Mesenchymal stem cell (in vitro differentiated cells and primary cell): ENCODE data around the gene CLHC1.

Source experiments
- DNase-seq: peaks from one replicate; pipeline ENCODE4 v3.0.0-alpha.2; 2013
- H2AFZ ChIP-seq: one replicate; pipeline ENCODE4 v1.6.1; 2013; ENCODE audit warnings: low read depth, mild to moderate bottlenecking, control low read depth, inconsistent platforms, low read length, moderate library complexity
- H2AK5ac ChIP-seq: 2 replicates; pipeline ENCODE4 v1.6.1; 2013; ENCODE audit warnings: low read length, moderate library complexity, mild to moderate bottlenecking, inconsistent platforms; ENCODE audit not compliant: severe bottlenecking
- H2BK120ac ChIP-seq: one replicate; pipeline ENCODE4 v1.6.1; 2013; ENCODE audit warnings: low read depth, mild to moderate bottlenecking, inconsistent platforms, low read length, moderate library complexity
- H2BK12ac ChIP-seq, 2 experiments: one replicate each; pipeline ENCODE4 v1.6.1; 2013; ENCODE audit warnings: inconsistent platforms in 2 of 2, low read length in 2 of 2, mild to moderate bottlenecking in 2 of 2, moderate library complexity in 2 of 2, control low read depth in 1 of 2
- H2BK15ac ChIP-seq: one replicate; pipeline ENCODE4 v1.6.1; 2013; ENCODE audit warnings: mild to moderate bottlenecking, low read depth, inconsistent platforms; ENCODE audit not compliant: poor library complexity, severe bottlenecking
- H2BK5ac ChIP-seq: 2 replicates; pipeline ENCODE4 v1.6.1; 2013; ENCODE audit warnings: low read depth, mild to moderate bottlenecking, low read length, control low read depth, inconsistent platforms; ENCODE audit not compliant: poor library complexity, severe bottlenecking
- H3K14ac ChIP-seq, 2 experiments: one replicate each; pipeline ENCODE4 v1.6.1; 2013; ENCODE audit warnings: inconsistent platforms in 2 of 2, low read length in 2 of 2, control low read depth in 1 of 2, mild to moderate bottlenecking in 1 of 2, moderate library complexity in 1 of 2
- H3K18ac ChIP-seq, 2 experiments: one replicate each; pipeline ENCODE4 v1.6.1; 2013; ENCODE audit warnings: inconsistent platforms in 2 of 2, low read length in 2 of 2, control low read depth in 1 of 2, low read depth in 1 of 2, mild to moderate bottlenecking in 1 of 2
- H3K23ac ChIP-seq, 2 experiments: one replicate each; pipeline ENCODE4 v1.6.1; 2013; ENCODE audit warnings: inconsistent platforms in 2 of 2, low read length in 2 of 2, mild to moderate bottlenecking in 2 of 2, moderate library complexity in 2 of 2, control low read depth in 1 of 2
- H3K27ac ChIP-seq: 2 replicates; pipeline ENCODE4 v1.5.1; 2013; ENCODE audit warnings: mild to moderate bottlenecking, moderate library complexity, low read length, control low read depth, inconsistent platforms; ENCODE audit not compliant: poor library complexity, severe bottlenecking
- H3K27me3 ChIP-seq, 2 experiments: 2 replicates each; pipeline versions ENCODE4 v1.6.1 to v1.7.0; 2013; ENCODE audit warnings: low read length in 2 of 2, mild to moderate bottlenecking in 2 of 2, moderate library complexity in 2 of 2, control low read depth in 1 of 2, inconsistent platforms in 1 of 2; ENCODE audit not compliant: control insufficient read depth in 1 of 2, insufficient read depth in 1 of 2
- H3K36me3 ChIP-seq, 2 experiments: 2 replicates each; pipeline versions ENCODE4 v1.6.1 to v1.7.0; 2013; ENCODE audit warnings: low read length in 2 of 2, control low read depth in 1 of 2, inconsistent platforms in 1 of 2, low read depth in 1 of 2, mild to moderate bottlenecking in 1 of 2; ENCODE audit not compliant: insufficient read depth in 2 of 2, control insufficient read depth in 1 of 2
- H3K4ac ChIP-seq, 2 experiments: one replicate each; pipeline ENCODE4 v1.6.1; 2013; ENCODE audit warnings: inconsistent platforms in 2 of 2, low read length in 2 of 2, mild to moderate bottlenecking in 2 of 2, moderate library complexity in 2 of 2, control low read depth in 1 of 2, low read depth in 1 of 2
- H3K4me1 ChIP-seq: 2 replicates; pipeline ENCODE4 v1.6.1; 2013; ENCODE audit warnings: low read depth, low read length, control low read depth; ENCODE audit not compliant: control insufficient read depth, insufficient read depth
- H3K4me2 ChIP-seq: 2 replicates; pipeline ENCODE4 v1.6.1; 2013; ENCODE audit warnings: low read length, mild to moderate bottlenecking, inconsistent platforms; ENCODE audit not compliant: poor library complexity, severe bottlenecking
- H3K4me3 ChIP-seq, 2 experiments: 2 replicates each; pipeline versions ENCODE4 v1.5.1 to v1.7.0; 2013; ENCODE audit warnings: low read length in 2 of 2, mild to moderate bottlenecking in 2 of 2, control low read depth in 1 of 2, low read depth in 1 of 2; ENCODE audit not compliant: insufficient read depth in 1 of 2
- H3K79me1 ChIP-seq: replicated peaks from 2 replicates; pipeline ENCODE4 v1.6.1; 2013; ENCODE audit warnings: mild to moderate bottlenecking, control low read depth, low read length, inconsistent platforms; ENCODE audit not compliant: poor library complexity, severe bottlenecking
- H3K9ac ChIP-seq: 2 replicates; pipeline ENCODE4 v1.7.0; 2013; ENCODE audit warnings: mild to moderate bottlenecking, low read length, moderate library complexity
- H3K9me3 ChIP-seq: 2 replicates; pipeline ENCODE4 v1.7.0; 2013; ENCODE audit warnings: mild to moderate bottlenecking, low read length; ENCODE audit not compliant: control insufficient read depth
- H4K8ac ChIP-seq: one replicate; pipeline ENCODE4 v1.6.1; 2013; ENCODE audit warnings: inconsistent platforms, mild to moderate bottlenecking, low read length, moderate library complexity
- H4K91ac ChIP-seq: one replicate; pipeline ENCODE4 v1.6.1; 2013; ENCODE audit warnings: mild to moderate bottlenecking, low read length, inconsistent platforms
- WGBS: methylation state at CpG from one replicate; pipeline ENCODE4 v1.1.7; 2013; ENCODE audit warnings: mixed read lengths; 5-methylcytosine and 5-hydroxymethylcytosine counted together

CLHC1 gene

GRCh38 chr2:55155764-55156281 is 76.3 kb downstream of the CLHC1 start:
- Histone ChIP-seq H3K36me3 (no peaks in the 10 kb centered on the region), H2BK120ac (no peak overlapping the region), H3K18ac (no peak overlapping the region), H3K27ac (peak overlapping the region; percentile 75), H3K4me3 (peak overlapping the region in 1 of 2 experiments; percentile 35), H3K9me3 (no peaks in the 10 kb centered on the region), H4K8ac (no peak overlapping the region), H3K27me3 (no peaks in the 10 kb centered on the region), H2BK12ac (no peak overlapping the region), H4K91ac (no peak overlapping the region), H2AFZ (no peak overlapping the region), H3K4ac (no peak overlapping the region), H3K9ac (peak overlapping the region; percentile 35), H2BK15ac (no peak overlapping the region), H3K14ac (no peak overlapping the region), H2BK5ac (no peak overlapping the region), H3K79me1 (peaks cover 5% of the 10 kb centered on the region), H3K4me2 (no peak overlapping the region), H3K23ac (no peak overlapping the region), H2AK5ac (no peak overlapping the region), H3K4me1 (peaks cover 10% of the 10 kb centered on the region)
- 14% methylated on average over 1 of the region's 1 CpG for WGBS
- peak; percentile 68 for DNase-seq

GRCh38 chr2:55155206-55155605 is 76.9 kb downstream of the CLHC1 start:
- Histone ChIP-seq H3K14ac (no peak overlapping the region), H2AFZ (no peak overlapping the region), H3K23ac (no peak overlapping the region), H3K27me3 (no peaks in the 10 kb centered on the region), H3K4me1 (peaks cover 10% of the 10 kb centered on the region), H3K18ac (peak overlapping the region; percentile 47 to 62), H3K9ac (peak overlapping the region; percentile 18), H3K79me1 (peaks cover 5% of the 10 kb centered on the region), H3K36me3 (no peaks in the 10 kb centered on the region), H2BK5ac (no peak overlapping the region), H2BK15ac (peak overlapping the region; percentile 12), H3K27ac (peak overlapping the region; percentile 36), H3K9me3 (no peaks in the 10 kb centered on the region), H3K4ac (peak overlapping the region in 1 of 2 experiments; percentile 82), H4K91ac (peak overlapping the region; percentile 31), H2BK12ac (peak overlapping the region; percentile 42 to 96), H2BK120ac (peak overlapping the region; percentile 40), H3K4me3 (peak overlapping the region in 1 of 2 experiments; percentile 35), H3K4me2 (no peak overlapping the region), H2AK5ac (peak overlapping the region; percentile 5), H4K8ac (no peak overlapping the region)
- WGBS: 91% methylated on average over 4 of the region's 4 CpGs
- DNase-seq: no peak

- Histone ChIP-seq H4K8ac (peak overlapping the region; percentile 28), H3K9ac (no peak overlapping the region), H3K79me1 (peaks cover 5% of the 10 kb centered on the region)
These were observed 77.5 kb downstream of the CLHC1 start for GRCh38 chr2:55154525-55155030.

DNA sequence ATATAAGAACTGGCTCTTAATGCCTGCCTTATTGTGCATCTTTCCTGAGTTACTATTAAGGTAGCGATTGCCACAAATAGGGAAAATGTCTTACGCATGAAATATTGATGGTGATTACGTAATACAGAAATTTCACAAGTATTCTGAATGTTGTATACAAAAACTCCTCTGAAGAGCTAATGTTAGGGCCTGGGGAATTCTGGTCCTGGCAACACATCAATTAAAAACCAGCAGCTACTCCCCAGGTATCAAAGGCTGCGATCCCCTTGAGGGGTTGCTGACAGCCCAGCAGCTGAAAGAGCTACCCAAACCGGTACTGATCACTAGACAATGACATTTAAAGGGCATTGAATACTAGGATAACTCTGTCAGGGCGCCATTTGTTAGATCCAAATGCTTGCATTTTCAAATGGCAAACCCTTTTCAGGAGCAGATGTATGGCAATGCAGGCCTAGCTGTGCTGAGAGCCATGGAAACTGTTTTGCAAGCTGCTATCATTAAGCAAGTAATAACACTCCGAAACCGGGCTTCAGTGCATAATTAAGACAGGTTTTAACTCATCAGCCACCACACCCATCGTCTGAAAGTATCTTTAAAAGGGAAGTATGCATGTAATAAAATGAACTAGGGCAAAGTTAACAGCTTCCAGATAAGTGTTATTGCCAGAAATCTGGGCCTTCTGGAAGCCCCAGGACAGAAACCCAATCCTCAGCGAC is 78.4 kb downstream of the CLHC1 start:
- H3K18ac ChIP-seq: peak overlapping the region; percentile 53 to 79
- no peaks in the 10 kb centered on the region for H3K9me3 ChIP-seq
- H4K91ac ChIP-seq: no peak overlapping the region
- H3K27me3 ChIP-seq: no peaks in the 10 kb centered on the region
- H3K4me1 ChIP-seq: peaks cover 7% of the 10 kb centered on the region
- H3K36me3 ChIP-seq: no peaks in the 10 kb centered on the region
- no peak overlapping the region for H2AFZ ChIP-seq
- H2BK5ac ChIP-seq: no peak overlapping the region
- H3K9ac ChIP-seq: no peak overlapping the region
- no peak overlapping the region for H3K4me3 ChIP-seq
- DNase-seq: peak; percentile 45
- H2BK15ac ChIP-seq: no peak overlapping the region
- H3K27ac ChIP-seq: no peak overlapping the region
- no peak overlapping the region for H4K8ac ChIP-seq
- no peak overlapping the region for H3K4me2 ChIP-seq
- H3K14ac ChIP-seq: no peak overlapping the region
- H3K23ac ChIP-seq: no peak overlapping the region
- peak overlapping the region; percentile 49 to 64 for H2BK12ac ChIP-seq
- no peak overlapping the region for H2AK5ac ChIP-seq
- peaks cover 3% of the 10 kb centered on the region for H3K79me1 ChIP-seq
- H2BK120ac ChIP-seq: no peak overlapping the region
- peak overlapping the region in 1 of 2 experiments; percentile 9 for H3K4ac ChIP-seq
- WGBS: 87% methylated on average over 5 of the region's 10 CpGs

More at GRCh38 chr2:55154525-55155030, 77.5 kb downstream of the CLHC1 start:
- Histone ChIP-seq H2BK5ac (no peak overlapping the region), H2BK12ac (peak overlapping the region; percentile 87 to 96), H3K14ac (peak overlapping the region in 1 of 2 experiments; percentile 8), H2AK5ac (peak overlapping the region; percentile 5), H3K23ac (peak overlapping the region in 1 of 2 experiments; percentile 57), H3K4me2 (no peak overlapping the region), H3K27me3 (no peaks in the 10 kb centered on the region), H4K91ac (peak overlapping the region; percentile 66), H2AFZ (no peak overlapping the region), H3K9me3 (no peaks in the 10 kb centered on the region), H3K4ac (peak overlapping the region; percentile 71 to 82), H3K4me3 (no peak overlapping the region), H2BK15ac (no peak overlapping the region), H2BK120ac (peak overlapping the region; percentile 40), H3K27ac (no peak overlapping the region), H3K36me3 (no peaks in the 10 kb centered on the region), H3K4me1 (peaks cover 10% of the 10 kb centered on the region), H3K18ac (peak overlapping the region; percentile 26 to 79)
- 98% methylated on average over 3 of the region's 3 CpGs for WGBS
- no peak for DNase-seq
